Left ventricle myocardium inferior (tissue), 1 donor: Measurements from ENCODE around the gene SEC14L5. TPM values are rescaled to one million over a fixed set of nuclear protein-coding genes. Genes with fewer than 3 reads are reported as not detected.
"Not testable (repeated sequence)": the region's sequence is repeated elsewhere in the genome, so short reads cannot be mapped to it uniquely, and the experiment has no call there.

Experiments
- DNase-seq: peaks from one replicate; pipeline ENCODE4 v3.0.0-alpha.2; 2020
- H3K27ac ChIP-seq: fragments of 200-600 bp; replicated peaks from 2 replicates; pipeline ENCODE4 v1.8.0; 2021
- H3K27me3 ChIP-seq: fragments of 200-600 bp; 2 replicates; pipeline ENCODE4 v1.8.0; 2021; ENCODE audit warnings: low read depth
- H3K36me3 ChIP-seq: fragments of 200-600 bp; 2 replicates; pipeline ENCODE4 v1.8.0; 2021
- H3K4me1 ChIP-seq: fragments of 200-600 bp; 2 replicates; pipeline ENCODE4 v1.8.0; 2021
- H3K4me3 ChIP-seq: fragments of 200-600 bp; 2 replicates; pipeline ENCODE4 v1.8.0; 2021; ENCODE audit warnings: mild to moderate bottlenecking, moderate library complexity
- H3K9me3 ChIP-seq: fragments of 200-600 bp; replicated peaks from 2 replicates; pipeline ENCODE4 v1.8.0; 2021
- intact Hi-C: fragments of 100-400 bp; cut with micrococcal nuclease; formaldehyde crosslinking; loops from one replicate; pipeline ENCODE4 v1.11.0; 2022
- total RNA-seq: library from RNA; stranded (reverse); fragmentation: NEBNext Ultra II Directional; extraction: Animal tissue kit (Norgen Biotek cat#: 25700); gene quantifications from one replicate; pipeline ENCODE4 v1.2.1, GENCODE V29; 2021
- TF ChIP-seq, protein P1 (sequence below): fragments of 200-600 bp; IDR thresholded peaks from 2 replicates; pipeline ENCODE4 v1.8.0; 2021; ENCODE audit warnings: antibody characterized with exemption, mild to moderate bottlenecking, borderline replicate concordance
- donor health status: DM: no; HTN: yes; CAD: no; lungs with severe emphysema.

Gene SEC14L5
- total RNA-seq, 1 donor from 2014 or later = 15.5 TPM

DNA sequence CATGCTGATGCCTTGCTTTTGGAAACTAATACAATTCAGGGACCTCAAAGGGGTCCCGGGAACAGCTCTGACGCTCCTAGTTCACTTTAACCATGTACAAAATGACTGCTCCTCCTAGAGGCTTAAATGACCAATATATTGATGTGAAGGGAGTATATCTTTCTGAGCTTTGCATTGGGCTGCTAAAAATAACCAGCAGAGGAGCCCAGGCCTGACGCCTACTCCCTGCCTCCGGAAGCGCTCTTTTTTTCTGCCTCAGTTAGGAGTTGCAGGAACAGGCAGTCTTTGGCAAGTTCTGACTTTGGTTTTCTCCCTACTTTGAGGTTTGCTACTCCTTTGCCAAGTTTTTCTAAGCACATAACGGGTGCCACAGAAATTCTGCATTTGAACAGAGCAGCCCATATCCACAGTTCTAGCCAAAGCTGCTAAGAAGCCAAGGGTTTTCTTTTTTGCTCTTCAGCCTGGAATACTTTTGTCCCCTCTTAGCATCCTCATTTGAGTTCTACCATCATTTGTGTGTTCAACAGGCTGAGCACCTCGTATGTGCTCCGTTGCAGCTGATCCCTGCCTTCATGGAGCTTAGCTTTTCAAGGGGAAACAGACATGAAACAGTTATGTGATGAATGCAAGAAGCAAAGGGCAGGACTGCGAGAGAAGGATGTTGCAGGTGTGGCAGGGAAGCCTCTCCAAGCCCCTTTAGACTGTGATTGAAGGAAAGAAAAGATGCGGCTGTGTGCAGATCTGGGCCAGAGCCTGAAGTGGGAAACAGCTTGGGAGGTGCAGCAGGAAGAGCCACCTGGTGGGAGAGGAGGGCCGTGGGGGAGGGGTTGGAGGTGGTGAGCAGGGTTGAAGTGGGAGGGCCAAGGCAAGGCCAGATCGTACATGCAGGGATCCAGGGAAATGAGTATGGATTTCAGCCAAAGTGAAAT, 78.4 kb downstream of the SEC14L5 start:
- DNase-seq = no peak

DNA sequence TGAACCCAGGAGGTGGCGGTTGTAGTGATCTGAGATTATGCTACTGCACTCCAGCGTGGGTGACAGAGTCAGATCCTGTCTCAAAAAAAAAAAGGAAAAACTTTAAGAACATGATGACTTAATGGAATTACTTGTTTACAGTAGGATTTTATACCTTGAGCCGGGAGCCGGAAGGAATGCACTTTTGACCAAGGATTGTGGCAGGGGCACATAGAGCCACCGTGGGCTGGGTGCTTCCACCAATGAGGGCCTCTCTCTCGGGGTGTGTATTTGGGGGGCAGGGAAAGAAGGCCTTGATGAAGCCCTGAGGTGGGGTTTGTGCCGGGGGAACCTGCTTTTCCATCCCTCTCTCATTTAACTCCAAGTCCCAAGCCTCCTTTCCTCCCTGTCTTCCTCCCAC, 82.3 kb downstream of the SEC14L5 start:
- TF ChIP-seq, protein P1, sequence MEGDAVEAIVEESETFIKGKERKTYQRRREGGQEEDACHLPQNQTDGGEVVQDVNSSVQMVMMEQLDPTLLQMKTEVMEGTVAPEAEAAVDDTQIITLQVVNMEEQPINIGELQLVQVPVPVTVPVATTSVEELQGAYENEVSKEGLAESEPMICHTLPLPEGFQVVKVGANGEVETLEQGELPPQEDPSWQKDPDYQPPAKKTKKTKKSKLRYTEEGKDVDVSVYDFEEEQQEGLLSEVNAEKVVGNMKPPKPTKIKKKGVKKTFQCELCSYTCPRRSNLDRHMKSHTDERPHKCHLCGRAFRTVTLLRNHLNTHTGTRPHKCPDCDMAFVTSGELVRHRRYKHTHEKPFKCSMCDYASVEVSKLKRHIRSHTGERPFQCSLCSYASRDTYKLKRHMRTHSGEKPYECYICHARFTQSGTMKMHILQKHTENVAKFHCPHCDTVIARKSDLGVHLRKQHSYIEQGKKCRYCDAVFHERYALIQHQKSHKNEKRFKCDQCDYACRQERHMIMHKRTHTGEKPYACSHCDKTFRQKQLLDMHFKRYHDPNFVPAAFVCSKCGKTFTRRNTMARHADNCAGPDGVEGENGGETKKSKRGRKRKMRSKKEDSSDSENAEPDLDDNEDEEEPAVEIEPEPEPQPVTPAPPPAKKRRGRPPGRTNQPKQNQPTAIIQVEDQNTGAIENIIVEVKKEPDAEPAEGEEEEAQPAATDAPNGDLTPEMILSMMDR = no peak
- Histone ChIP-seq H3K27ac (no peak overlapping the region), H3K4me3 (no peak overlapping the region), H3K9me3 (no peaks in the 10 kb centered on the region), H3K4me1 (peaks cover 9% of the 10 kb centered on the region), H3K27me3 (no peaks in the 10 kb centered on the region), H3K36me3 (no peaks in the 10 kb centered on the region)
- no peak for DNase-seq
- intact Hi-C loops = no loop called here

More for the DNA sequence above, 78.4 kb downstream of the SEC14L5 start:
- Histone ChIP-seq H3K4me1 (peaks cover 34% of the 10 kb centered on the region), H3K9me3 (no peaks in the 10 kb centered on the region), H3K27ac (no peak overlapping the region), H3K36me3 (no peaks in the 10 kb centered on the region), H3K4me3 (no peak overlapping the region), H3K27me3 (no peaks in the 10 kb centered on the region)
- intact Hi-C loops = no loop called here
- TF ChIP-seq, protein P1 = no peak

DNA sequence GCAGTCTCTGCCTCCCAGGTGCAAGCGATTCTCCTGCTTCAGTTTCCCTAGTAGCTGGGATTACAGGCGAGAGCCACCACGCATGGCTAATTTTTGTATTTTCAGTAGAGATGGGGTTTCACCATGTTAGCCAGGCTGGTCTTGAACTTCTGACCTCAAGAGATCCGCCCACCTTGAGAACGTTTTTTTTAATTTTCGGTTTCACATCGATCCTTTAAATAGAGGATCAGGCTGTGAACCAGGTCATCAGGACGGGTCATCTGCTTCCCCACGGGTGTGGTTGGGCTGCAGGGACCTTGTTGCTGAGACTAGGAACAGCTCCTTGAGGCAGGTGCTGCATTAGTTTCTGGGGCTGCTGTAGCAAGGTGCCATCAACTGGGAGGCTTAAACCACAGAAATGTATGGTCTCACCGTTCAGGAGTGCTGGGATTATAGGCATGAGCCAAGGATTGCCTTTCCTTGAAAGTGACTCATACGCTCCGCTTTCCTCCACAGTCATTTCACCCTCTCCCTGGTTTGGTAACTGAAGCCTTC, 83.5 kb downstream of the SEC14L5 start:
- Histone ChIP-seq H3K4me1 (no peaks in the 10 kb centered on the region), H3K36me3 (no peaks in the 10 kb centered on the region), H3K4me3 (no peak overlapping the region), H3K27ac (no peak overlapping the region), H3K27me3 (no peaks in the 10 kb centered on the region), H3K9me3 (no peaks in the 10 kb centered on the region)
- no peak for DNase-seq
- TF ChIP-seq, protein P1 = no peak
- intact Hi-C loops = no loop called here

DNA sequence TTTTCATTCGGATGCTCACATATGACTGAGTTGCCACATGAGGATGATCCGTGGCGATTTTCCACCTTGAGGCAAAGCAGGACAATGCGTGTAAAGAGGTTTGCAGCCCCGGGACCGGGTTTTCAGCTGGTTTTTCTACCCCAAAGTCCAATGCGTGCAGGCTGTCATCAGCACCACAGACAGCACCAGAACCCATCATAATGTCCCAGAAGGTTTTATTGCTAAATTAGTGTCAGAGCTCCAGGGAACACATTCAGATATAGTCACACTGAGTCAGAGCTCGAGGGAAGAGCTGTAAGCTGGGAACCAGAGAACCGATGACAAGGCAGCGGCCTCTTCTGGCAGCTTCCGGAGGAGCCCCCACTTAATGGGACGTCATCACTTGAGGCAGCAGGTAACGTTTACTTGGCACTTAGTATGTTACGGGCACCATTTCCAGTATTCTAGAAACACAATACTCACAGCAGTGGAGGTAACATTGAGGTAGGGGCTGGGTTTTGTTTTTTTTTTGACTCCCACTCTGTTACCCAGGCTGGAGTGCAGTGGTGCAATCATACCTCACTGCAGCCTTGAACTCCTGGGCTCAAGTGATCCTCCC, 84.5 kb downstream of the SEC14L5 start:
- DNase-seq = no peak
- H3K4me3 ChIP-seq = no peak overlapping the region
- intact Hi-C loops = no loop called here
- no peaks in the 10 kb centered on the region for H3K9me3 ChIP-seq
- no peaks in the 10 kb centered on the region for H3K36me3 ChIP-seq
- no peak overlapping the region for H3K27ac ChIP-seq
- no peaks in the 10 kb centered on the region for H3K27me3 ChIP-seq
- no peaks in the 10 kb centered on the region for H3K4me1 ChIP-seq
- TF ChIP-seq, protein P1 = no peak

DNA sequence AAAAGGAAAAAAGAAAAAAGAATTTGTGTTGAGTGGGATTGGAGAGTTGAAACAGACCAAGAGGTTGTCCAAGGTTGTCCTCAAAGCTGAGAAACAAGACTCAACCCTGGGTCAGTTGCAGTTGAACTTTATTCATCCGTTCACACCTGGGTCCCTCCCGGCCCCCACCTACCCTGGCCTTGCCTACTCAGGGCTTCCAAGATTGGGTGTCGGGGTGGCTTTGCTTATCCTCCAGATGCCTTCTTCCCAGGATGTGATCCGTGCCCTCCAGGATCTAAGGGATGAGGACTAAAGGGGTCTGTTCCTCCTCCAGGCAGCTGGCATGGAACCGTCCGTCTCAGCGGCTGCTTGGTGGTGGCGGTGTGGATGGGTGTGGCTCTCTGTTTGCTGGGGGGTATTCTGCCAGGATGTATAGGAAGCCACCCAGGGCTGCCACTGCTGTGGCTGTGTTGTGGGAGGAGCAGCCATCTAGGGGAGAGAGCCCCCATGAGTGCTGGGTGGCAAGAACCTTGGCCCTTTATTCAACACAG, 85.9 kb downstream of the SEC14L5 start:
- TF ChIP-seq, protein P1 = no peak
- DNase-seq = no peak
- intact Hi-C loops = no loop called here
- Histone ChIP-seq H3K27me3 (no peaks in the 10 kb centered on the region), H3K27ac (no peak overlapping the region), H3K36me3 (no peaks in the 10 kb centered on the region), H3K4me3 (no peak overlapping the region), H3K9me3 (no peaks in the 10 kb centered on the region), H3K4me1 (no peaks in the 10 kb centered on the region)

DNA sequence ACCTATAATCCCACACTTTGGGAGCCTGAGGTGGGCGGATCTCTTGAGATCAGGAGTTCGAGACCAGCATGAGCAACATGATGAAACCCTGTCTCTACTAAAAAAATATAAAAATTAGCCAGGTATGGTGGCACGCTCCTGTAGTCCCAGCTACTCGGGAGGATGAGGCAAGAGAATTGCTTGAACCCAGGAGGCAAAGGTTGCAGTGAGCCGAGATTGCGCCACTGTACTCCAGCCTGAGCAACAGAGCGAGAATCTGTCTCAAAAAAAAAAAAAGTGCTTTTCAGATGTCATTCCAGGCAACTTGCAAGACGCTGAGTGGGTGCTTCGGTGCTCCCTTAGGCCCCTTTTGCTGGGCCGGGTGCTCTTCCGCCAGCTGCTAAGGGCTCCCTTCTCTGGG, 86.5 kb downstream of the SEC14L5 start:
- H3K27me3 ChIP-seq, H3K36me3 ChIP-seq, intact Hi-C loops, H3K4me1 ChIP-seq, DNase-seq, H3K27ac ChIP-seq, H3K9me3 ChIP-seq, H3K4me3 ChIP-seq: not testable (repeated sequence)
